Mesenchymal stem cell (in vitro differentiated cells and primary cell): Measurements from ENCODE around the gene TBK1.

Source experiments
- DNase-seq: peaks from one replicate; pipeline ENCODE4 v3.0.0-alpha.2; 2013
- H2AFZ ChIP-seq: one replicate; pipeline ENCODE4 v1.6.1; 2013; ENCODE audit warnings: low read depth, mild to moderate bottlenecking, control low read depth, inconsistent platforms, low read length, moderate library complexity
- H2AK5ac ChIP-seq: 2 replicates; pipeline ENCODE4 v1.6.1; 2013; ENCODE audit warnings: low read length, moderate library complexity, mild to moderate bottlenecking, inconsistent platforms; ENCODE audit not compliant: severe bottlenecking
- H2BK120ac ChIP-seq: one replicate; pipeline ENCODE4 v1.6.1; 2013; ENCODE audit warnings: low read depth, mild to moderate bottlenecking, inconsistent platforms, low read length, moderate library complexity
- H2BK12ac ChIP-seq, 2 experiments: one replicate each; pipeline ENCODE4 v1.6.1; 2013; ENCODE audit warnings: inconsistent platforms in 2 of 2, low read length in 2 of 2, mild to moderate bottlenecking in 2 of 2, moderate library complexity in 2 of 2, control low read depth in 1 of 2
- H2BK15ac ChIP-seq: one replicate; pipeline ENCODE4 v1.6.1; 2013; ENCODE audit warnings: mild to moderate bottlenecking, low read depth, inconsistent platforms; ENCODE audit not compliant: poor library complexity, severe bottlenecking
- H2BK5ac ChIP-seq: 2 replicates; pipeline ENCODE4 v1.6.1; 2013; ENCODE audit warnings: low read depth, mild to moderate bottlenecking, low read length, control low read depth, inconsistent platforms; ENCODE audit not compliant: poor library complexity, severe bottlenecking
- H3K14ac ChIP-seq, 2 experiments: one replicate each; pipeline ENCODE4 v1.6.1; 2013; ENCODE audit warnings: inconsistent platforms in 2 of 2, low read length in 2 of 2, control low read depth in 1 of 2, mild to moderate bottlenecking in 1 of 2, moderate library complexity in 1 of 2
- H3K18ac ChIP-seq, 2 experiments: one replicate each; pipeline ENCODE4 v1.6.1; 2013; ENCODE audit warnings: inconsistent platforms in 2 of 2, low read length in 2 of 2, control low read depth in 1 of 2, low read depth in 1 of 2, mild to moderate bottlenecking in 1 of 2
- H3K23ac ChIP-seq, 2 experiments: one replicate each; pipeline ENCODE4 v1.6.1; 2013; ENCODE audit warnings: inconsistent platforms in 2 of 2, low read length in 2 of 2, mild to moderate bottlenecking in 2 of 2, moderate library complexity in 2 of 2, control low read depth in 1 of 2
- H3K27ac ChIP-seq: 2 replicates; pipeline ENCODE4 v1.5.1; 2013; ENCODE audit warnings: mild to moderate bottlenecking, moderate library complexity, low read length, control low read depth, inconsistent platforms; ENCODE audit not compliant: poor library complexity, severe bottlenecking
- H3K27me3 ChIP-seq, 2 experiments: 2 replicates each; pipeline versions ENCODE4 v1.6.1 to v1.7.0; 2013; ENCODE audit warnings: low read length in 2 of 2, mild to moderate bottlenecking in 2 of 2, moderate library complexity in 2 of 2, control low read depth in 1 of 2, inconsistent platforms in 1 of 2; ENCODE audit not compliant: control insufficient read depth in 1 of 2, insufficient read depth in 1 of 2
- H3K36me3 ChIP-seq, 2 experiments: 2 replicates each; pipeline versions ENCODE4 v1.6.1 to v1.7.0; 2013; ENCODE audit warnings: low read length in 2 of 2, control low read depth in 1 of 2, inconsistent platforms in 1 of 2, low read depth in 1 of 2, mild to moderate bottlenecking in 1 of 2; ENCODE audit not compliant: insufficient read depth in 2 of 2, control insufficient read depth in 1 of 2
- H3K4ac ChIP-seq, 2 experiments: one replicate each; pipeline ENCODE4 v1.6.1; 2013; ENCODE audit warnings: inconsistent platforms in 2 of 2, low read length in 2 of 2, mild to moderate bottlenecking in 2 of 2, moderate library complexity in 2 of 2, control low read depth in 1 of 2, low read depth in 1 of 2
- H3K4me1 ChIP-seq: 2 replicates; pipeline ENCODE4 v1.6.1; 2013; ENCODE audit warnings: low read depth, low read length, control low read depth; ENCODE audit not compliant: control insufficient read depth, insufficient read depth
- H3K4me2 ChIP-seq: 2 replicates; pipeline ENCODE4 v1.6.1; 2013; ENCODE audit warnings: low read length, mild to moderate bottlenecking, inconsistent platforms; ENCODE audit not compliant: poor library complexity, severe bottlenecking
- H3K4me3 ChIP-seq, 2 experiments: 2 replicates each; pipeline versions ENCODE4 v1.5.1 to v1.7.0; 2013; ENCODE audit warnings: low read length in 2 of 2, mild to moderate bottlenecking in 2 of 2, control low read depth in 1 of 2, low read depth in 1 of 2; ENCODE audit not compliant: insufficient read depth in 1 of 2
- H3K79me1 ChIP-seq: replicated peaks from 2 replicates; pipeline ENCODE4 v1.6.1; 2013; ENCODE audit warnings: mild to moderate bottlenecking, control low read depth, low read length, inconsistent platforms; ENCODE audit not compliant: poor library complexity, severe bottlenecking
- H3K9ac ChIP-seq: 2 replicates; pipeline ENCODE4 v1.7.0; 2013; ENCODE audit warnings: mild to moderate bottlenecking, low read length, moderate library complexity
- H3K9me3 ChIP-seq: 2 replicates; pipeline ENCODE4 v1.7.0; 2013; ENCODE audit warnings: mild to moderate bottlenecking, low read length; ENCODE audit not compliant: control insufficient read depth
- H4K8ac ChIP-seq: one replicate; pipeline ENCODE4 v1.6.1; 2013; ENCODE audit warnings: inconsistent platforms, mild to moderate bottlenecking, low read length, moderate library complexity
- H4K91ac ChIP-seq: one replicate; pipeline ENCODE4 v1.6.1; 2013; ENCODE audit warnings: mild to moderate bottlenecking, low read length, inconsistent platforms
- WGBS: methylation state at CpG from one replicate; pipeline ENCODE4 v1.1.7; 2013; ENCODE audit warnings: mixed read lengths; 5-methylcytosine and 5-hydroxymethylcytosine counted together

Gene TBK1

DNA sequence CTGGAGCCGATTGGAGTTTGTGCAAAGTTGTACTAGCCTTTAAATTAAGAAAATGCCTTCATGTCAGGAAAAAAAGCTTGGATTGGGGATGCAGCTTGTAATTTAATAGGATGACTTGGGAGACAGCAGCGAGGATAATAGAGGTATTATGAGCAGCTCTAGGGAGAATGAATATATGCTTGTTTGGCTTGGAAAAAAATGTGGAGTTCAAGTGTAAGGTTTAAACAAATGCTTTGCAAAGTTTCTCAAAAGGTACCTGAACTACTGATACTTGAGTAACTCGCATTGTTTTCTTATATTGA, 93.1 kb downstream of the TBK1 start:
- H3K9ac ChIP-seq = no peak overlapping the region
- H4K8ac ChIP-seq = no peak overlapping the region
- no peak for DNase-seq
- H4K91ac ChIP-seq = no peak overlapping the region
- H3K27me3 ChIP-seq = no peaks in the 10 kb centered on the region
- peaks cover 4% of the 10 kb centered on the region for H3K9me3 ChIP-seq
- no peak overlapping the region for H2BK120ac ChIP-seq
- no peak overlapping the region for H2BK5ac ChIP-seq
- no peak overlapping the region for H2AFZ ChIP-seq
- no peak overlapping the region for H3K4me3 ChIP-seq
- no peak overlapping the region for H2AK5ac ChIP-seq
- H3K79me1 ChIP-seq = no peaks in the 10 kb centered on the region
- H3K27ac ChIP-seq = no peak overlapping the region
- no peaks in the 10 kb centered on the region for H3K36me3 ChIP-seq
- no peak overlapping the region for H2BK12ac ChIP-seq
- H3K4me2 ChIP-seq = no peak overlapping the region
- 74% methylated on average over 3 of the region's 3 CpGs for WGBS
- H3K4ac ChIP-seq = no peak overlapping the region
- H2BK15ac ChIP-seq = no peak overlapping the region
- H3K14ac ChIP-seq = no peak overlapping the region
- H3K23ac ChIP-seq = no peak overlapping the region
- H3K4me1 ChIP-seq = peaks cover 1% of the 10 kb centered on the region
- H3K18ac ChIP-seq = no peak overlapping the region

DNA sequence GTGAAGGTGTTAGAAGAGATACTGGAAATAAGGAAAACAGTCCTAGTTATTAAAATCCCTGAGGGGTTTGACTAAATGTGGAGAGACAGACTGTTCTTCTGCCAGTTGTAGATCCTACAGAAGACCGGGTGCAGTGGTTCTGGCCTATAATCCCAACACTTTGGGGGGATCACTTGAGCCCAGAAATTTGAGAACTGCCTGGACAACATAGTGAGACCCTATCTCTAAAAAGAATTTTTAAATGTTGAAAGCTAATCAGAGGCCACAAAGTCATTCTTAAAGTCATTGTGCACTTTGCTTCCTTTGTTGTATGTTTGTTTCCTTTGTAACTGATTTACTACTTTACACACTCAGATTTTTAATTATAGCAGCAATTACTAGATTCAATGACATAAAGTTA, 97.2 kb downstream of the TBK1 start:
- 91% methylated on average over 1 of the region's 1 CpG for WGBS
- no peak overlapping the region for H3K23ac ChIP-seq
- no peak overlapping the region for H2BK15ac ChIP-seq
- H3K9me3 ChIP-seq = no peaks in the 10 kb centered on the region
- DNase-seq = no peak
- H2BK12ac ChIP-seq = no peak overlapping the region
- no peak overlapping the region for H3K18ac ChIP-seq
- H3K27me3 ChIP-seq = peaks cover 0 to 7% of the 10 kb centered on the region in 2 experiments
- no peak overlapping the region for H4K91ac ChIP-seq
- no peak overlapping the region for H2AK5ac ChIP-seq
- no peak overlapping the region for H2AFZ ChIP-seq
- no peak overlapping the region for H3K14ac ChIP-seq
- H3K27ac ChIP-seq = no peak overlapping the region
- no peak overlapping the region for H3K4me3 ChIP-seq
- no peaks in the 10 kb centered on the region for H3K4me1 ChIP-seq
- H2BK120ac ChIP-seq = no peak overlapping the region
- no peak overlapping the region for H3K4me2 ChIP-seq
- no peaks in the 10 kb centered on the region for H3K36me3 ChIP-seq
- H4K8ac ChIP-seq = no peak overlapping the region
- no peak overlapping the region for H3K4ac ChIP-seq
- no peaks in the 10 kb centered on the region for H3K79me1 ChIP-seq
- no peak overlapping the region for H2BK5ac ChIP-seq
- H3K9ac ChIP-seq = no peak overlapping the region

DNA sequence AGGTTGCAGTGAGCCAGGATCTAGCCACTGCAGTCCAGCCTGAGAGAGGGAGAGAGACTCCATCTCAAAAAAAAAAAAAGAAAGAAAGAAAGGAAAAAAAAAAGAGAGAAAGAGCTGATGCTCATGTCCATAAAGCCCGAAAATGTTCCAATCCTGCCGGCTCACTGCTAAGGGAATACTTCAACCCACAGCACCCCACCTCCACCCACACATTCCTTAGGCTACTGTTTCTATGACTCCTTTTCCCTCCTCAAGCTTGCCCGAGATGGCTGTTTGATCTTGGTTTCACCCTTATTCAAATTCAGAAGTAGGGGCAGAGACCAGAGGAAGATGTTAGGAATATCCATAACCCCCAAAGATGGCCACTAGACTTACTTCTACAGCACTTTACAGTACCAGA, 98.8 kb downstream of the TBK1 start:
- no peak for DNase-seq
- Histone ChIP-seq H3K27ac (no peak overlapping the region), H2BK120ac (no peak overlapping the region), H3K36me3 (no peaks in the 10 kb centered on the region), H3K9ac (no peak overlapping the region), H2BK15ac (no peak overlapping the region), H3K23ac (no peak overlapping the region), H3K9me3 (no peaks in the 10 kb centered on the region), H3K4ac (no peak overlapping the region), H4K91ac (no peak overlapping the region), H2AFZ (no peak overlapping the region), H4K8ac (peak overlapping the region; percentile 37), H3K4me3 (peak overlapping the region in 1 of 2 experiments; percentile 23), H3K18ac (no peak overlapping the region), H3K79me1 (no peaks in the 10 kb centered on the region), H3K14ac (no peak overlapping the region), H2BK5ac (no peak overlapping the region), H3K27me3 (peaks cover 0 to 8% of the 10 kb centered on the region in 2 experiments), H3K4me1 (no peaks in the 10 kb centered on the region), H3K4me2 (no peak overlapping the region), H2AK5ac (no peak overlapping the region), H2BK12ac (no peak overlapping the region)
- WGBS = 88% methylated on average over 1 of the region's 3 CpGs

DNA sequence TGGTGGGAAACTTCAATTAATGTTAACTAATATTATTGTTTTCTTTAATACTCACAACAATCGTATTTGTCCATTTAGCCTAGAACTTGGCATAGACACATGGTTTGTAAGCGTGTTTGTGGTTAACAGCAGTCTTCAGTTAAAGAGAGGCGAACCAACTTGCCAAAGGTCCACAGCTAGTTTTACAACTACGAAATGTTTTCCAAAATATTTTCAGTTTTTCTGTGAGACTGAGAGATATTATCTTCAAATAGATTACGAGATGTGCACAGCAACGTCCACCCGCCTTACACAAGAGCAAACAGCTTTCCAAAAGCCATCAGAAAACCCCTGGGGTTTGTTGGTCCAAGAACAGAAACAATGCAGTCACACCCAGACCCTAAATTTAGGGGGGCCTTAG, 99.8 kb downstream of the TBK1 start:
- H2BK120ac ChIP-seq = no peak overlapping the region
- H2AFZ ChIP-seq = no peak overlapping the region
- no peak overlapping the region for H3K23ac ChIP-seq
- H3K18ac ChIP-seq = no peak overlapping the region
- H3K27me3 ChIP-seq = peaks cover 0 to 15% of the 10 kb centered on the region in 2 experiments
- no peaks in the 10 kb centered on the region for H3K79me1 ChIP-seq
- H3K4me3 ChIP-seq = no peak overlapping the region
- H3K4me2 ChIP-seq = no peak overlapping the region
- no peak overlapping the region for H4K8ac ChIP-seq
- H3K4me1 ChIP-seq = no peaks in the 10 kb centered on the region
- 95% methylated on average over 6 of the region's 7 CpGs for WGBS
- H2BK5ac ChIP-seq = no peak overlapping the region
- no peak overlapping the region for H2AK5ac ChIP-seq
- no peaks in the 10 kb centered on the region for H3K36me3 ChIP-seq
- H2BK12ac ChIP-seq = no peak overlapping the region
- no peak overlapping the region for H3K27ac ChIP-seq
- no peak overlapping the region for H4K91ac ChIP-seq
- no peak overlapping the region for H3K4ac ChIP-seq
- H3K9ac ChIP-seq = peak overlapping the region; percentile 42
- no peak overlapping the region for H3K14ac ChIP-seq
- no peak for DNase-seq
- no peaks in the 10 kb centered on the region for H3K9me3 ChIP-seq
- no peak overlapping the region for H2BK15ac ChIP-seq
